GM12878 (cell line): ENCODE data around the gene DUSP22. TPM values are rescaled to one million over a fixed set of nuclear protein-coding genes. Genes with fewer than 3 reads are reported as not detected.

Source experiments
- CBX5 ChIP-seq: sonication (generic); IDR thresholded peaks from 2 replicates; pipeline ENCODE4 v1.6.1; 2016; ENCODE audit warnings: low read depth, moderate library complexity, mild to moderate bottlenecking, inconsistent platforms
- IKZF2 ChIP-seq, 2 experiments: fragments of 450-650 bp; IDR thresholded peaks; 2 replicates each; pipeline ENCODE4 v1.6.1; 2017; ENCODE audit warnings: mild to moderate bottlenecking in 2 of 2, moderate library complexity in 2 of 2
- MYB ChIP-seq: fragments of 150-350 bp; IDR thresholded peaks from 2 replicates; pipeline ENCODE4 v1.6.1; 2014; ENCODE audit warnings: mild to moderate bottlenecking, low read depth, low read length, borderline replicate concordance
- NFIC ChIP-seq: IDR thresholded peaks from 2 replicates; pipeline ENCODE4 v1.6.1; 2012; ENCODE audit warnings: low read depth, mild to moderate bottlenecking, inconsistent platforms, low read length, moderate library complexity
- NR2C1 ChIP-seq: fragments of 450-650 bp; IDR thresholded peaks from 2 replicates; pipeline ENCODE4 v1.6.1; 2017; ENCODE audit warnings: antibody characterized with exemption, mild to moderate bottlenecking, moderate library complexity
- RBBP5 ChIP-seq: fragments of 200-600 bp; sonication (generic); conservative IDR thresholded peaks from 2 replicates; pipeline ENCODE4 v1.6.1; 2016
- RCOR1 ChIP-seq: conservative IDR thresholded peaks from 2 replicates; pipeline ENCODE4 v1.6.1; 2012; ENCODE audit warnings: low read depth, low read length, improper control_type of control experiment
- RELA ChIP-seq: fragments of 450-650 bp; IDR thresholded peaks from 2 replicates; pipeline ENCODE4 v1.8.0; 2014; ENCODE audit warnings: borderline replicate concordance; ENCODE audit not compliant: partially characterized antibody
- SIX5 ChIP-seq: IDR thresholded peaks from 2 replicates; pipeline ENCODE4 v1.6.1; 2011; ENCODE audit warnings: mild to moderate bottlenecking, low read depth, low read length, moderate library complexity; ENCODE audit not compliant: severe bottlenecking
- SMC3 ChIP-seq: IDR thresholded peaks from 2 replicates; pipeline ENCODE4 v1.6.1; 2011; ENCODE audit warnings: low read length, improper control_type of control experiment, borderline replicate concordance
- SRF ChIP-seq, 2 experiments: IDR thresholded peaks; 2 replicates each; pipeline ENCODE4 v1.6.1; 2011; ENCODE audit warnings: low read depth in 2 of 2, low read length in 2 of 2, mild to moderate bottlenecking in 1 of 2, moderate library complexity in 1 of 2
- TARDBP ChIP-seq: IDR thresholded peaks from 2 replicates; pipeline ENCODE4 v1.6.1; 2016; ENCODE audit warnings: borderline replicate concordance
- polyA plus RNA-seq, 11 experiments: library from polyadenylated mRNA; depleted of rRNA in 4 of 11; unstranded in 6 of 11; stranded (reverse) in 5 of 11; fragments of >200 nt; fragmentation: Nextera tagmentation in 4 of 11; fragmentation: Illumina TruSeq in 1 of 11; extraction: Ambion mirVana in 4 of 11; extraction: Trizol in 1 of 11; gene quantifications; 1 replicate in 1 of 11; 2 replicates in 10 of 11; pipeline versions ENCODE4 v1.2.1 to v1.2.3, GENCODE V29; 2011 to 2016; ENCODE audit warnings: inconsistent platforms in 2 of 11, missing spikeins in 2 of 11, low read depth in 1 of 11
- total RNA-seq, 4 experiments: library from RNA; depleted of rRNA in 3 of 4; stranded (reverse); fragments of >200 nt in 3 of 4; fragmentation: Illumina TruSeq in 1 of 4; extraction: Trizol in 1 of 4; gene quantifications; 2 replicates each; pipeline versions ENCODE4 v1.2.1 to v1.2.3, GENCODE V29; 2013 to 2021
- TF ChIP-seq, protein P1 (sequence below): IDR thresholded peaks from 2 replicates; pipeline ENCODE4 v1.6.1; 2012; ENCODE audit warnings: improper control_type of control experiment, low read depth, low read length; ENCODE audit not compliant: insufficient replicate concordance
- TF ChIP-seq, protein P2 (sequence below): fragments of 150-350 bp; IDR thresholded peaks from 2 replicates; pipeline ENCODE4 v1.6.1; 2014; ENCODE audit warnings: mild to moderate bottlenecking, low read depth, low read length
- TF ChIP-seq, protein P3 (sequence below): IDR thresholded peaks from 2 replicates; pipeline ENCODE4 v1.6.1; 2012; ENCODE audit warnings: low read depth, low read length, improper control_type of control experiment
- TF ChIP-seq, protein P4 (sequence below): IDR thresholded peaks from 2 replicates; pipeline ENCODE4 v1.6.1; 2011; ENCODE audit warnings: low read depth, mild to moderate bottlenecking, low read length, moderate library complexity, borderline replicate concordance; ENCODE audit errors: extremely low read depth
- TF ChIP-seq, protein P5 (sequence below): fragments of 150-350 bp; IDR thresholded peaks from 2 replicates; pipeline ENCODE4 v1.6.1; 2016; ENCODE audit warnings: low read depth, low read length

Gene DUSP22
- total and polyA plus RNA-seq, 10 of the 15 experiments (the other 5 are each of a cell fraction or from before 2014, with no cell fraction given): 78.9 to 156 (median 107) TPM

DNA sequence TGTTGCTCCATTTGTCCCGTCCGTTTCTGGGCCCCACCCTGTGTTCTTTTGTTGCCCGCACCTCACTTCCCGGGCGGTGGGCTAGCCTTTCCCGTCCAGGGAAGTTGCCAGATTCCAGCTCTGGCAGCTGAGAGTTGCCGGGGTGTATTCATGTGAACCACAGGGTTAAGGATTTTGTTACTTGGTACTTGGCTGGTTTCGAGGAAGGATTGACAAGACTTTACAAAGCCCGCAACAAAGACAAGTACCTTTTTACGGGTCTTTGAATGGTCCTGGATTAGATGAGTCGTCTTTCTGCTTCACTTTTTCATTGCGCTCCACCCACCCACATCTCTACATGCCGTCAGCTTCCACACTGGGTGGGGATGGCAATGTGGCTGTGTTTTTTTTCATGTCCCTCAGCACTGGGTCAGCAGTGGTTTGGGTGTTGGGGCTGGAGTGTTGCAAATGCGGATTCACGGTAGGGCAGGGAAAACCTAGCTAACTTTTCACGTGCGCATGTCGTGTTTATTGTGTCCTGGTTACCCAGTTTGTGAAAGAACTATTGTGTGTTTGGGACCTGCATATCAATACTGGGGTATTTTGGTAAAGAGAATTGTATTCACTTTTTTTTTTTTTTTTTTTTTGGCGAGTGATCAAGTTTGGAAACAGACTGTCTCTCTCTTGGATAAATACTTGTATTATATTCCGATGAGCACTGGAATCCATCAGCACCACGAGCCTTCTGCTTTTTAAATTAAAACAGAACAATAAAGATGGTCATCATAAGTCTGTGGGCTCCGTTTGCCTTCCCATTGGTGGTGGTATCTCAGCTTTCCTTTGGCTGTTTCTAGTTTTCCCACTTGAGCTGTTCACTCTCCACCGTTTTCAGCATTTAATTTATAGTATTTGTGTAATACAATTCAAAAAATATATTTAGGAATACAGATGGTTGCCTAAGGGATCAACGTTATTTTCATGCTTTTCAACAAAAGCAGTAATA is 1.2 kb downstream of the DUSP22 start (continued):
- TF ChIP-seq RELA (peak; percentile 31), NR2C1 (no peak), RCOR1 (no peak), TARDBP (no peak), IKZF2 (IDR thresholded peaks at IDR 0.05) (no peak), NFIC (no peak), SMC3 (0 out of 2 replicates have a peak, but pooled peaks have one; percentile 14), SRF (IDR thresholded peaks at IDR 0.05; ENCODE audit: low read depth in 2 of 2, low read length in 2 of 2) (no peak), SIX5 (no peak), MYB (0 out of 2 replicates have a peak, but pooled peaks have one; percentile 23), CBX5 (no peak), RBBP5 (no peak)
- TF ChIP-seq, protein P1, sequence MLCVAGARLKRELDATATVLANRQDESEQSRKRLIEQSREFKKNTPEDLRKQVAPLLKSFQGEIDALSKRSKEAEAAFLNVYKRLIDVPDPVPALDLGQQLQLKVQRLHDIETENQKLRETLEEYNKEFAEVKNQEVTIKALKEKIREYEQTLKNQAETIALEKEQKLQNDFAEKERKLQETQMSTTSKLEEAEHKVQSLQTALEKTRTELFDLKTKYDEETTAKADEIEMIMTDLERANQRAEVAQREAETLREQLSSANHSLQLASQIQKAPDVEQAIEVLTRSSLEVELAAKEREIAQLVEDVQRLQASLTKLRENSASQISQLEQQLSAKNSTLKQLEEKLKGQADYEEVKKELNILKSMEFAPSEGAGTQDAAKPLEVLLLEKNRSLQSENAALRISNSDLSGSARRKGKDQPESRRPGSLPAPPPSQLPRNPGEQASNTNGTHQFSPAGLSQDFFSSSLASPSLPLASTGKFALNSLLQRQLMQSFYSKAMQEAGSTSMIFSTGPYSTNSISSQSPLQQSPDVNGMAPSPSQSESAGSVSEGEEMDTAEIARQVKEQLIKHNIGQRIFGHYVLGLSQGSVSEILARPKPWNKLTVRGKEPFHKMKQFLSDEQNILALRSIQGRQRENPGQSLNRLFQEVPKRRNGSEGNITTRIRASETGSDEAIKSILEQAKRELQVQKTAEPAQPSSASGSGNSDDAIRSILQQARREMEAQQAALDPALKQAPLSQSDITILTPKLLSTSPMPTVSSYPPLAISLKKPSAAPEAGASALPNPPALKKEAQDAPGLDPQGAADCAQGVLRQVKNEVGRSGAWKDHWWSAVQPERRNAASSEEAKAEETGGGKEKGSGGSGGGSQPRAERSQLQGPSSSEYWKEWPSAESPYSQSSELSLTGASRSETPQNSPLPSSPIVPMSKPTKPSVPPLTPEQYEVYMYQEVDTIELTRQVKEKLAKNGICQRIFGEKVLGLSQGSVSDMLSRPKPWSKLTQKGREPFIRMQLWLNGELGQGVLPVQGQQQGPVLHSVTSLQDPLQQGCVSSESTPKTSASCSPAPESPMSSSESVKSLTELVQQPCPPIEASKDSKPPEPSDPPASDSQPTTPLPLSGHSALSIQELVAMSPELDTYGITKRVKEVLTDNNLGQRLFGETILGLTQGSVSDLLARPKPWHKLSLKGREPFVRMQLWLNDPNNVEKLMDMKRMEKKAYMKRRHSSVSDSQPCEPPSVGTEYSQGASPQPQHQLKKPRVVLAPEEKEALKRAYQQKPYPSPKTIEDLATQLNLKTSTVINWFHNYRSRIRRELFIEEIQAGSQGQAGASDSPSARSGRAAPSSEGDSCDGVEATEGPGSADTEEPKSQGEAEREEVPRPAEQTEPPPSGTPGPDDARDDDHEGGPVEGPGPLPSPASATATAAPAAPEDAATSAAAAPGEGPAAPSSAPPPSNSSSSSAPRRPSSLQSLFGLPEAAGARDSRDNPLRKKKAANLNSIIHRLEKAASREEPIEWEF: peak; percentile 13
- TF ChIP-seq, protein P2, sequence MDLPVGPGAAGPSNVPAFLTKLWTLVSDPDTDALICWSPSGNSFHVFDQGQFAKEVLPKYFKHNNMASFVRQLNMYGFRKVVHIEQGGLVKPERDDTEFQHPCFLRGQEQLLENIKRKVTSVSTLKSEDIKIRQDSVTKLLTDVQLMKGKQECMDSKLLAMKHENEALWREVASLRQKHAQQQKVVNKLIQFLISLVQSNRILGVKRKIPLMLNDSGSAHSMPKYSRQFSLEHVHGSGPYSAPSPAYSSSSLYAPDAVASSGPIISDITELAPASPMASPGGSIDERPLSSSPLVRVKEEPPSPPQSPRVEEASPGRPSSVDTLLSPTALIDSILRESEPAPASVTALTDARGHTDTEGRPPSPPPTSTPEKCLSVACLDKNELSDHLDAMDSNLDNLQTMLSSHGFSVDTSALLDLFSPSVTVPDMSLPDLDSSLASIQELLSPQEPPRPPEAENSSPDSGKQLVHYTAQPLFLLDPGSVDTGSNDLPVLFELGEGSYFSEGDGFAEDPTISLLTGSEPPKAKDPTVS: no peak
- TF ChIP-seq, protein P3, sequence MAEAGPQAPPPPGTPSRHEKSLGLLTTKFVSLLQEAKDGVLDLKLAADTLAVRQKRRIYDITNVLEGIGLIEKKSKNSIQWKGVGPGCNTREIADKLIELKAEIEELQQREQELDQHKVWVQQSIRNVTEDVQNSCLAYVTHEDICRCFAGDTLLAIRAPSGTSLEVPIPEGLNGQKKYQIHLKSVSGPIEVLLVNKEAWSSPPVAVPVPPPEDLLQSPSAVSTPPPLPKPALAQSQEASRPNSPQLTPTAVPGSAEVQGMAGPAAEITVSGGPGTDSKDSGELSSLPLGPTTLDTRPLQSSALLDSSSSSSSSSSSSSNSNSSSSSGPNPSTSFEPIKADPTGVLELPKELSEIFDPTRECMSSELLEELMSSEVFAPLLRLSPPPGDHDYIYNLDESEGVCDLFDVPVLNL: no peak
- TF ChIP-seq, protein P4, sequence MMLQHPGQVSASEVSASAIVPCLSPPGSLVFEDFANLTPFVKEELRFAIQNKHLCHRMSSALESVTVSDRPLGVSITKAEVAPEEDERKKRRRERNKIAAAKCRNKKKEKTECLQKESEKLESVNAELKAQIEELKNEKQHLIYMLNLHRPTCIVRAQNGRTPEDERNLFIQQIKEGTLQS: no peak
- TF ChIP-seq, protein P5, sequence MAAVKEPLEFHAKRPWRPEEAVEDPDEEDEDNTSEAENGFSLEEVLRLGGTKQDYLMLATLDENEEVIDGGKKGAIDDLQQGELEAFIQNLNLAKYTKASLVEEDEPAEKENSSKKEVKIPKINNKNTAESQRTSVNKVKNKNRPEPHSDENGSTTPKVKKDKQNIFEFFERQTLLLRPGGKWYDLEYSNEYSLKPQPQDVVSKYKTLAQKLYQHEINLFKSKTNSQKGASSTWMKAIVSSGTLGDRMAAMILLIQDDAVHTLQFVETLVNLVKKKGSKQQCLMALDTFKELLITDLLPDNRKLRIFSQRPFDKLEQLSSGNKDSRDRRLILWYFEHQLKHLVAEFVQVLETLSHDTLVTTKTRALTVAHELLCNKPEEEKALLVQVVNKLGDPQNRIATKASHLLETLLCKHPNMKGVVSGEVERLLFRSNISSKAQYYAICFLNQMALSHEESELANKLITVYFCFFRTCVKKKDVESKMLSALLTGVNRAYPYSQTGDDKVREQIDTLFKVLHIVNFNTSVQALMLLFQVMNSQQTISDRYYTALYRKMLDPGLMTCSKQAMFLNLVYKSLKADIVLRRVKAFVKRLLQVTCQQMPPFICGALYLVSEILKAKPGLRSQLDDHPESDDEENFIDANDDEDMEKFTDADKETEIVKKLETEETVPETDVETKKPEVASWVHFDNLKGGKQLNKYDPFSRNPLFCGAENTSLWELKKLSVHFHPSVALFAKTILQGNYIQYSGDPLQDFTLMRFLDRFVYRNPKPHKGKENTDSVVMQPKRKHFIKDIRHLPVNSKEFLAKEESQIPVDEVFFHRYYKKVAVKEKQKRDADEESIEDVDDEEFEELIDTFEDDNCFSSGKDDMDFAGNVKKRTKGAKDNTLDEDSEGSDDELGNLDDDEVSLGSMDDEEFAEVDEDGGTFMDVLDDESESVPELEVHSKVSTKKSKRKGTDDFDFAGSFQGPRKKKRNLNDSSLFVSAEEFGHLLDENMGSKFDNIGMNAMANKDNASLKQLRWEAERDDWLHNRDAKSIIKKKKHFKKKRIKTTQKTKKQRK: no peak
